CD4-positive, alpha-beta memory T cell (primary cell): ENCODE measurements around the gene BARHL1. TPM values are rescaled to one million over a fixed set of nuclear protein-coding genes. Genes with fewer than 3 reads are reported as not detected.
A peak's percentile ranks its signal among the peaks of the same experiment; 100 is the strongest.

Source experiments
- CTCF ChIA-PET: fragments of 350-600 bp; sonication (Branson Sonifier 250); formaldehyde crosslinking; loops from one replicate; lab custom pipeline; 2021; ENCODE audit warnings: inconsistent platforms; ENCODE audit not compliant: partially characterized antibody; lab: Charles Lee
- POLR2A ChIA-PET: fragments of 350-600 bp; sonication (Branson Sonifier 250); formaldehyde crosslinking; loops from one replicate; lab custom pipeline; 2021; ENCODE audit not compliant: partially characterized antibody; lab: Charles Lee
- DNase-seq, 5 donors: peaks; one replicate each; pipeline versions ENCODE4 v3.0.0 to v3.0.0-alpha.2; 2020 to 2022; ENCODE audit warnings: mixed read lengths in 1 of 5
- H3K27ac ChIP-seq: one replicate; pipeline ENCODE4 v1.7.0; 2013; ENCODE audit warnings: low read depth, low read length
- H3K27me3 ChIP-seq: 2 replicates; pipeline ENCODE4 v1.7.0; 2013; ENCODE audit warnings: mild to moderate bottlenecking, low read length, moderate library complexity; ENCODE audit not compliant: insufficient read depth
- H3K36me3 ChIP-seq: 2 replicates; pipeline ENCODE4 v1.7.0; 2013; ENCODE audit warnings: mild to moderate bottlenecking, low read length, moderate library complexity; ENCODE audit not compliant: insufficient read depth
- H3K4me1 ChIP-seq: 2 replicates; pipeline ENCODE4 v1.7.0; 2013; ENCODE audit warnings: mild to moderate bottlenecking, low read length, moderate library complexity; ENCODE audit not compliant: insufficient read depth
- H3K4me3 ChIP-seq, 2 donors: one replicate each; pipeline ENCODE4 v1.7.0; 2013; ENCODE audit warnings: low read length in 2 of 2, mild to moderate bottlenecking in 1 of 2
- H3K9me3 ChIP-seq, 2 donors: one replicate each; pipeline ENCODE4 v1.7.0; 2013; ENCODE audit warnings: low read length in 2 of 2, control low read depth in 1 of 2; ENCODE audit not compliant: control insufficient read depth in 1 of 2
- H3K27ac Mint-ChIP-seq, 7 donors: one replicate each; pipeline ENCODE4 v1.8.0; 2020 to 2021; ENCODE audit warnings: mixed read lengths in 7 of 7, mild to moderate bottlenecking in 6 of 7, inconsistent platforms in 3 of 7, moderate library complexity in 3 of 7
- H3K27me3 Mint-ChIP-seq, 2 donors: one replicate each; pipeline ENCODE4 v1.8.0; 2020 to 2021; ENCODE audit warnings: mixed read lengths in 2 of 2
- H3K36me3 Mint-ChIP-seq, 2 donors: one replicate each; pipeline ENCODE4 v1.8.0; 2020 to 2021; ENCODE audit warnings: mixed read lengths in 2 of 2, inconsistent platforms in 1 of 2, mild to moderate bottlenecking in 1 of 2
- H3K4me1 Mint-ChIP-seq, 4 donors: one replicate each; pipeline ENCODE4 v1.8.0; 2020 to 2021; ENCODE audit warnings: mixed read lengths in 4 of 4, mild to moderate bottlenecking in 1 of 4
- H3K4me3 Mint-ChIP-seq, 8 donors: one replicate each; pipeline ENCODE4 v1.8.0; 2020 to 2021; ENCODE audit warnings: mixed read lengths in 8 of 8, mild to moderate bottlenecking in 7 of 8, moderate library complexity in 6 of 8, inconsistent platforms in 3 of 8
- H3K9me3 Mint-ChIP-seq, 8 donors: one replicate each; pipeline ENCODE4 v1.8.0; 2020 to 2021; ENCODE audit warnings: mixed read lengths in 8 of 8, mild to moderate bottlenecking in 5 of 8, inconsistent platforms in 3 of 8, moderate library complexity in 1 of 8
- intact Hi-C: fragments of 100-400 bp; cut with micrococcal nuclease; formaldehyde crosslinking; loops from one replicate; pipeline ENCODE4 v1.15.1; 2023
- polyA plus RNA-seq, 2 donors: library from polyadenylated mRNA; unstranded; fragments of 300-500 nt; fragmentation: Illumina TruSeq; gene quantifications; one replicate each; pipeline ENCODE4 v1.2.3, GENCODE V29; 2021
- total RNA-seq, 2 experiments: library from RNA; stranded (reverse); gene quantifications; one replicate each; pipeline ENCODE4 v1.2.3, GENCODE V29; 2021

BARHL1 gene
- not detected for total RNA-seq
- not detected for polyA plus RNA-seq

- Histone ChIP-seq H3K27me3 (peaks cover 78% of the 10 kb centered on the region), H3K27ac (no peak within 1 kb of the TSS), H3K4me1 (peaks cover 12% of the 10 kb centered on the region), H3K36me3 (no peaks in the 10 kb centered on the region), H3K4me3 (no peak within 1 kb of the TSS), H3K9me3 (no peaks in the 10 kb centered on the region)
- peaks cover 55 to 57% of the 10 kb centered on the region in 2 donors for H3K27me3 Mint-ChIP-seq
- H3K4me1 Mint-ChIP-seq = peaks cover 4 to 23% (median 8%) of the 10 kb centered on the region in 4 donors
- peak within 1 kb of the TSS in 5 of 7 donors; percentile 48 to 87 (median 75) for H3K27ac Mint-ChIP-seq
- H3K4me3 Mint-ChIP-seq = peak within 1 kb of the TSS; percentile 60 to 85 (median 76)
- ChIA-PET CTCF (no interaction called here), POLR2A (no interaction called here)
- peaks cover 0 to 17% (median 3%) of the 10 kb centered on the region in 8 donors for H3K9me3 Mint-ChIP-seq
- intact Hi-C loops = no loop called here
- no peak for DNase-seq
- H3K36me3 Mint-ChIP-seq = peaks cover 1 to 4% of the 10 kb centered on the region in 2 donors
These were observed at the start of gene BARHL1 for GRCh38 chr9:132582276-132582785. BARHL1 (plus strand) TSS chr9:132582606; CDS start chr9:132582798, 192 bp downstream.

GRCh38 chr9:132534832-132535231 lies 47.6 kb upstream of the BARHL1 start:
- peaks cover 12% of the 10 kb centered on the region for H3K27me3 ChIP-seq
- H3K9me3 ChIP-seq = no peaks in the 10 kb centered on the region
- Mint-ChIP-seq H3K36me3 (peaks cover 0 to 4% of the 10 kb centered on the region in 2 donors), H3K4me3 (no peak overlapping the region), H3K27me3 (peaks cover 14 to 17% of the 10 kb centered on the region in 2 donors), H3K4me1 (peaks cover 0 to 1% (median 0%) of the 10 kb centered on the region in 4 donors), H3K9me3 (peaks cover 0 to 18% (median 4%) of the 10 kb centered on the region in 8 donors), H3K27ac (no peak overlapping the region)
- no peak overlapping the region for H3K4me3 ChIP-seq
- DNase-seq = no peak
- H3K36me3 ChIP-seq = no peaks in the 10 kb centered on the region
- ChIA-PET CTCF (no interaction called here), POLR2A (no interaction called here)
- no peak overlapping the region for H3K27ac ChIP-seq
- intact Hi-C loops = no loop called here
- H3K4me1 ChIP-seq = no peaks in the 10 kb centered on the region

- H3K4me1 Mint-ChIP-seq = peaks cover 0 to 1% (median 0%) of the 10 kb centered on the region in 4 donors
- DNase-seq = no peak
- H3K27me3 Mint-ChIP-seq = peaks cover 7 to 10% of the 10 kb centered on the region in 2 donors
- Histone ChIP-seq H3K27ac (no peak overlapping the region), H3K27me3 (peaks cover 6% of the 10 kb centered on the region), H3K4me1 (no peaks in the 10 kb centered on the region), H3K9me3 (no peaks in the 10 kb centered on the region), H3K4me3 (no peak overlapping the region), H3K36me3 (no peaks in the 10 kb centered on the region)
- peaks cover 0 to 18% (median 4%) of the 10 kb centered on the region in 8 donors for H3K9me3 Mint-ChIP-seq
- no peak overlapping the region for H3K27ac Mint-ChIP-seq
- intact Hi-C loops = no loop called here
- no peak overlapping the region for H3K4me3 Mint-ChIP-seq
- H3K36me3 Mint-ChIP-seq = peaks cover 0 to 4% of the 10 kb centered on the region in 2 donors
- ChIA-PET CTCF (interaction anchor here (0.9 kb wide), 1 partner anchor 12 kb away, joined by 3 read pairs; no protein-coding TSS in a partner anchor), POLR2A (no interaction called here)
These were observed 46.3 kb upstream of the BARHL1 start for GRCh38 chr9:132536124-132536523.

GRCh38 chr9:132537352-132537751 lies 45.1 kb upstream of the BARHL1 start:
- Mint-ChIP-seq H3K4me1 (peaks cover 0 to 1% (median 0%) of the 10 kb centered on the region in 4 donors), H3K27ac (no peak overlapping the region), H3K27me3 (peaks cover 0 to 2% of the 10 kb centered on the region in 2 donors), H3K36me3 (no peaks in the 10 kb centered on the region), H3K4me3 (no peak overlapping the region), H3K9me3 (peaks cover 0 to 18% (median 4%) of the 10 kb centered on the region in 8 donors)
- no peaks in the 10 kb centered on the region for H3K9me3 ChIP-seq
- no peak overlapping the region for H3K27ac ChIP-seq
- ChIA-PET POLR2A (no interaction called here), CTCF (no interaction called here)
- H3K27me3 ChIP-seq = no peaks in the 10 kb centered on the region
- no peaks in the 10 kb centered on the region for H3K4me1 ChIP-seq
- no peak for DNase-seq
- H3K4me3 ChIP-seq = no peak overlapping the region
- H3K36me3 ChIP-seq = no peaks in the 10 kb centered on the region
- intact Hi-C loops = no loop called here

- DNase-seq = no peak
- CTCF ChIA-PET = no interaction called here
- no peaks in the 10 kb centered on the region for H3K27me3 ChIP-seq
- H3K27ac ChIP-seq = no peak overlapping the region
- H3K9me3 ChIP-seq = no peaks in the 10 kb centered on the region
- H3K27ac Mint-ChIP-seq = no peak overlapping the region
- H3K4me3 Mint-ChIP-seq = no peak overlapping the region
- H3K4me3 ChIP-seq = no peak overlapping the region
- no peaks in the 10 kb centered on the region for H3K27me3 Mint-ChIP-seq
- POLR2A ChIA-PET = no interaction called here
- peaks cover 0 to 18% (median 4%) of the 10 kb centered on the region in 8 donors for H3K9me3 Mint-ChIP-seq
- no peaks in the 10 kb centered on the region for H3K36me3 Mint-ChIP-seq
- no peaks in the 10 kb centered on the region for H3K4me1 ChIP-seq
- intact Hi-C loops = no loop called here
- peaks cover 0 to 1% (median 0%) of the 10 kb centered on the region in 4 donors for H3K4me1 Mint-ChIP-seq
- H3K36me3 ChIP-seq = no peaks in the 10 kb centered on the region
These were observed 44.3 kb upstream of the BARHL1 start for GRCh38 chr9:132538071-132538470.

GRCh38 chr9:132539096-132539495 lies 43.3 kb upstream of the BARHL1 start:
- DNase-seq = no peak
- Histone ChIP-seq H3K27me3 (no peaks in the 10 kb centered on the region), H3K4me3 (no peak overlapping the region), H3K4me1 (no peaks in the 10 kb centered on the region), H3K27ac (no peak overlapping the region), H3K9me3 (no peaks in the 10 kb centered on the region), H3K36me3 (no peaks in the 10 kb centered on the region)
- no peaks in the 10 kb centered on the region for H3K36me3 Mint-ChIP-seq
- H3K9me3 Mint-ChIP-seq = peaks cover 0 to 18% (median 4%) of the 10 kb centered on the region in 8 donors
- H3K4me1 Mint-ChIP-seq = peaks cover 0 to 1% (median 0%) of the 10 kb centered on the region in 4 donors
- intact Hi-C loops = no loop called here
- CTCF ChIA-PET = no interaction called here
- POLR2A ChIA-PET = no interaction called here
- no peak overlapping the region for H3K4me3 Mint-ChIP-seq
- no peak overlapping the region for H3K27ac Mint-ChIP-seq
- H3K27me3 Mint-ChIP-seq = peaks cover 0 to 2% of the 10 kb centered on the region in 2 donors

- Mint-ChIP-seq H3K4me3 (no peak overlapping the region), H3K4me1 (peaks cover 0 to under 1% (median 0%) of the 10 kb centered on the region in 4 donors), H3K27ac (no peak overlapping the region), H3K9me3 (peaks cover 0 to 5% (median 0%) of the 10 kb centered on the region in 8 donors), H3K27me3 (peaks cover 0 to 6% of the 10 kb centered on the region in 2 donors), H3K36me3 (no peaks in the 10 kb centered on the region)
- Histone ChIP-seq H3K9me3 (no peaks in the 10 kb centered on the region), H3K4me3 (no peak overlapping the region), H3K4me1 (no peaks in the 10 kb centered on the region), H3K36me3 (no peaks in the 10 kb centered on the region), H3K27me3 (no peaks in the 10 kb centered on the region), H3K27ac (no peak overlapping the region)
- DNase-seq = no peak
- POLR2A ChIA-PET = no interaction called here
- CTCF ChIA-PET = no interaction called here
- intact Hi-C loops = no loop called here
These were observed 41.4 kb upstream of the BARHL1 start for GRCh38 chr9:132541051-132541450.
